Fibroblast of lung (primary cell): ENCODE measurements around the gene ZCCHC7.

Source experiments
- CTCF ChIP-seq, 2 donors: IDR thresholded peaks in 1 of 2; conservative IDR thresholded peaks in 1 of 2; 1 replicate in 1 of 2; 2 replicates in 1 of 2; pipeline ENCODE4 v1.5.1; 2011 to 2012; ENCODE audit warnings: low read length in 2 of 2, control low read depth in 1 of 2, inconsistent platforms in 1 of 2, low read depth in 1 of 2, mild to moderate bottlenecking in 1 of 2
- EZH2 ChIP-seq: IDR thresholded peaks from 2 replicates; pipeline ENCODE4 v1.5.1; 2012; ENCODE audit warnings: low read length, control low read depth, mild to moderate bottlenecking; ENCODE audit errors: missing control alignments

GRCh38 chr9:37239921-37240320 lies 119.5 kb downstream of the ZCCHC7 start:
- no peak for TF ChIP-seq CTCF (conservative IDR thresholded peaks at IDR 0.05 in 1 of 2, IDR thresholded peaks at IDR 0.05 in 1 of 2; ENCODE audit: low read depth in 1 of 2, low read length in 2 of 2)
- no peak for TF ChIP-seq EZH2
